ENCODE measurements around the gene RTL10. TPM values are rescaled to one million over a fixed set of nuclear protein-coding genes. Genes with fewer than 3 reads are reported as not detected.

The RTL10 gene
- polyA plus RNA-seq, 2 of the 4 experiments (the other 2 are of a cell fraction): 4.4 to 5.1 TPM

DNA sequence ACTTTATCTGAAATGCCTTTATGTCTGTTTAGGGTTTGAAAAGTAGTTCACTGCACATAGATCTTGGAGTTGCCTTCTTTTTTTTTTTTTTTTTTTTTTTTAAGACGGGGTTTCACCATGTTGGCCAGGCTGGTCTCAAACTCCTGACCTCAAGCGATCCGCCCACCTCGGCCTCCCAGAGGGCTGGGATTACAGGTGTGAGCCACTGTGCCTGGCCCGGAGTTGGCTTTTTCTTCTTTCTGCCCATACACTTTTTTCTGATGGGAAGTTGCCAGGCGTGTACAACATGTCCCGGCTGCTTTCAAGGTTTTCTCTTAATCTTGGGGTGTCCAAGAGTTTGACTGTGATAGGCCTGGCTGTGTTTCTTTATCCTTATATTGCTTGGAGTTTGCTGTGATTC is 12.9 kb upstream of the RTL10 start:
- ChIA-PET CTCF (interaction anchor here (0.8 to 1.8 kb wide), 3 partner anchors 12 to 137 kb away, joined by 3 to 8 read pairs (median 3); no protein-coding TSS in a partner anchor), POLR2A (no interaction called here)
- Histone ChIP-seq H3K4me2 (no peak overlapping the region), H3K9me3 (no peaks in the 10 kb centered on the region), H3K4me1 (no peaks in the 10 kb centered on the region), H3K27ac (no peak overlapping the region), H3K4me3 (no peak overlapping the region)
- ATAC-seq (no peak), DNase-seq (ENCODE audit: low read depth in 1 of 2, low spot score in 1 of 2) (no peak), FAIRE-seq (no peak)
- WGBS (ENCODE audit: missing lambda C conversion rate): 79% methylated on average over 7 of the region's 7 CpGs
- no peak for TF ChIP-seq RAD21 (conservative IDR thresholded peaks at IDR 0.05 in 1 of 2, IDR thresholded peaks at IDR 0.05 in 1 of 2)
- TF ChIP-seq, protein P1, sequence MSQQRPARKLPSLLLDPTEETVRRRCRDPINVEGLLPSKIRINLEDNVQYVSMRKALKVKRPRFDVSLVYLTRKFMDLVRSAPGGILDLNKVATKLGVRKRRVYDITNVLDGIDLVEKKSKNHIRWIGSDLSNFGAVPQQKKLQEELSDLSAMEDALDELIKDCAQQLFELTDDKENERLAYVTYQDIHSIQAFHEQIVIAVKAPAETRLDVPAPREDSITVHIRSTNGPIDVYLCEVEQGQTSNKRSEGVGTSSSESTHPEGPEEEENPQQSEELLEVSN (IDR thresholded peaks at IDR 0.05; ENCODE audit: borderline replicate concordance, low read depth): no peak
- TF ChIP-seq POLR2A (IDR thresholded peaks at IDR 0.05; ENCODE audit: low read length): no peak
- no peak for TF ChIP-seq MAFK (IDR thresholded peaks at IDR 0.05; ENCODE audit: partially characterized antibody)
- no peak for TF ChIP-seq JUN (IDR thresholded peaks at IDR 0.05)
- no peak for TF ChIP-seq TFCP2L1 (CRISPR knock-in tag; IDR thresholded peaks at IDR 0.05)
- TF ChIP-seq SREBF2 (IDR thresholded peaks at IDR 0.05): no peak
- TF ChIP-seq ELK1 (IDR thresholded peaks at IDR 0.05; ENCODE audit: low read depth, low read length): no peak
- no peak for TF ChIP-seq TP53 (CRISPR knock-in tag; IDR thresholded peaks at IDR 0.05)
- no peak for TF ChIP-seq POLR2AphosphoS2 (conservative IDR thresholded peaks at IDR 0.05; ENCODE audit: low read length)
- TF ChIP-seq RARB (CRISPR knock-in tag; IDR thresholded peaks at IDR 0.05): no peak
- no peak for TF ChIP-seq EHMT2 (IDR thresholded peaks at IDR 0.05; ENCODE audit: low read depth)
- no peak for TF ChIP-seq FOSL2 (IDR thresholded peaks at IDR 0.05)
- TF ChIP-seq FOSL2 (CRISPR knock-in tag; IDR thresholded peaks at IDR 0.05): no peak
- no peak for TF ChIP-seq CHD2 (IDR thresholded peaks at IDR 0.05; ENCODE audit: low read length, partially characterized antibody)
- TF ChIP-seq, protein P2, sequence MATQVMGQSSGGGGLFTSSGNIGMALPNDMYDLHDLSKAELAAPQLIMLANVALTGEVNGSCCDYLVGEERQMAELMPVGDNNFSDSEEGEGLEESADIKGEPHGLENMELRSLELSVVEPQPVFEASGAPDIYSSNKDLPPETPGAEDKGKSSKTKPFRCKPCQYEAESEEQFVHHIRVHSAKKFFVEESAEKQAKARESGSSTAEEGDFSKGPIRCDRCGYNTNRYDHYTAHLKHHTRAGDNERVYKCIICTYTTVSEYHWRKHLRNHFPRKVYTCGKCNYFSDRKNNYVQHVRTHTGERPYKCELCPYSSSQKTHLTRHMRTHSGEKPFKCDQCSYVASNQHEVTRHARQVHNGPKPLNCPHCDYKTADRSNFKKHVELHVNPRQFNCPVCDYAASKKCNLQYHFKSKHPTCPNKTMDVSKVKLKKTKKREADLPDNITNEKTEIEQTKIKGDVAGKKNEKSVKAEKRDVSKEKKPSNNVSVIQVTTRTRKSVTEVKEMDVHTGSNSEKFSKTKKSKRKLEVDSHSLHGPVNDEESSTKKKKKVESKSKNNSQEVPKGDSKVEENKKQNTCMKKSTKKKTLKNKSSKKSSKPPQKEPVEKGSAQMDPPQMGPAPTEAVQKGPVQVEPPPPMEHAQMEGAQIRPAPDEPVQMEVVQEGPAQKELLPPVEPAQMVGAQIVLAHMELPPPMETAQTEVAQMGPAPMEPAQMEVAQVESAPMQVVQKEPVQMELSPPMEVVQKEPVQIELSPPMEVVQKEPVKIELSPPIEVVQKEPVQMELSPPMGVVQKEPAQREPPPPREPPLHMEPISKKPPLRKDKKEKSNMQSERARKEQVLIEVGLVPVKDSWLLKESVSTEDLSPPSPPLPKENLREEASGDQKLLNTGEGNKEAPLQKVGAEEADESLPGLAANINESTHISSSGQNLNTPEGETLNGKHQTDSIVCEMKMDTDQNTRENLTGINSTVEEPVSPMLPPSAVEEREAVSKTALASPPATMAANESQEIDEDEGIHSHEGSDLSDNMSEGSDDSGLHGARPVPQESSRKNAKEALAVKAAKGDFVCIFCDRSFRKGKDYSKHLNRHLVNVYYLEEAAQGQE (IDR thresholded peaks at IDR 0.05): no peak
- TF ChIP-seq HOXB13 (CRISPR knock-in tag; IDR thresholded peaks at IDR 0.05; ENCODE audit: low read depth): no peak
- no peak for TF ChIP-seq FOXS1 (CRISPR knock-in tag; IDR thresholded peaks at IDR 0.05)
- TF ChIP-seq ESRRA (IDR thresholded peaks at IDR 0.05; ENCODE audit: borderline replicate concordance, low read length): no peak
- TF ChIP-seq JUNB (IDR thresholded peaks at IDR 0.05): no peak
- no peak for TF ChIP-seq MYC (IDR thresholded peaks at IDR 0.05; ENCODE audit: borderline replicate concordance, low read length)

- DNase-seq (ENCODE audit: low read depth in 1 of 2, low spot score in 1 of 2) (no peak), FAIRE-seq (no peak), ATAC-seq (no peak)
- H3K9me3 ChIP-seq: no peaks in the 10 kb centered on the region
- H3K4me3 ChIP-seq: no peak overlapping the region
- ChIA-PET CTCF (interaction anchor here (0.6 to 1.8 kb wide), 5 partner anchors 11 to 193 kb away, joined by 3 to 8 read pairs (median 4); partner anchors contain the start of genes GNB1L and RTL10), POLR2A (interaction anchor here (1.0 kb wide), 1 partner anchor 11 kb away, joined by 4 read pairs; no protein-coding TSS in a partner anchor)
- no peak overlapping the region for H3K27ac ChIP-seq
- H3K4me2 ChIP-seq: no peak overlapping the region
- 88% methylated on average over 3 of the region's 3 CpGs for WGBS (ENCODE audit: missing lambda C conversion rate)
- H3K4me1 ChIP-seq: no peaks in the 10 kb centered on the region
- TF ChIP-seq POLR2AphosphoS2 (conservative IDR thresholded peaks at IDR 0.05; ENCODE audit: low read length): no peak
- no peak for TF ChIP-seq FOXS1 (CRISPR knock-in tag; IDR thresholded peaks at IDR 0.05)
- TF ChIP-seq, protein P3, sequence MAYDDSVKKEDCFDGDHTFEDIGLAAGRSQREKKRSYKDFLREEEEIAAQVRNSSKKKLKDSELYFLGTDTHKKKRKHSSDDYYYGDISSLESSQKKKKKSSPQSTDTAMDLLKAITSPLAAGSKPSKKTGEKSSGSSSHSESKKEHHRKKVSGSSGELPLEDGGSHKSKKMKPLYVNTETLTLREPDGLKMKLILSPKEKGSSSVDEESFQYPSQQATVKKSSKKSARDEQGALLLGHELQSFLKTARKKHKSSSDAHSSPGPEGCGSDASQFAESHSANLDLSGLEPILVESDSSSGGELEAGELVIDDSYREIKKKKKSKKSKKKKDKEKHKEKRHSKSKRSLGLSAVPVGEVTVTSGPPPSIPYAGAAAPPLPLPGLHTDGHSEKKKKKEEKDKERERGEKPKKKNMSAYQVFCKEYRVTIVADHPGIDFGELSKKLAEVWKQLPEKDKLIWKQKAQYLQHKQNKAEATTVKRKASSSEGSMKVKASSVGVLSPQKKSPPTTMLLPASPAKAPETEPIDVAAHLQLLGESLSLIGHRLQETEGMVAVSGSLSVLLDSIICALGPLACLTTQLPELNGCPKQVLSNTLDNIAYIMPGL (CRISPR knock-in tag; IDR thresholded peaks at IDR 0.05; ENCODE audit: borderline replicate concordance): no peak
- TF ChIP-seq, protein P1 (IDR thresholded peaks at IDR 0.05; ENCODE audit: borderline replicate concordance, low read depth): no peak
- TF ChIP-seq, protein P4, sequence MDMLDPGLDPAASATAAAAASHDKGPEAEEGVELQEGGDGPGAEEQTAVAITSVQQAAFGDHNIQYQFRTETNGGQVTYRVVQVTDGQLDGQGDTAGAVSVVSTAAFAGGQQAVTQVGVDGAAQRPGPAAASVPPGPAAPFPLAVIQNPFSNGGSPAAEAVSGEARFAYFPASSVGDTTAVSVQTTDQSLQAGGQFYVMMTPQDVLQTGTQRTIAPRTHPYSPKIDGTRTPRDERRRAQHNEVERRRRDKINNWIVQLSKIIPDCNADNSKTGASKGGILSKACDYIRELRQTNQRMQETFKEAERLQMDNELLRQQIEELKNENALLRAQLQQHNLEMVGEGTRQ (IDR thresholded peaks at IDR 0.05): no peak
- TF ChIP-seq MAX (IDR thresholded peaks at IDR 0.05): no peak
- no peak for TF ChIP-seq PHF8 (IDR thresholded peaks at IDR 0.05; ENCODE audit: borderline replicate concordance, low read depth)
- no peak for TF ChIP-seq ZSCAN20 (CRISPR knock-in tag; IDR thresholded peaks at IDR 0.05)
- TF ChIP-seq EP300 (IDR thresholded peaks at IDR 0.05): no peak
- TF ChIP-seq HOXA7 (CRISPR knock-in tag; IDR thresholded peaks at IDR 0.05): no peak
- TF ChIP-seq TP53 (CRISPR knock-in tag; IDR thresholded peaks at IDR 0.05): no peak
- TF ChIP-seq HOXB13 (CRISPR knock-in tag; IDR thresholded peaks at IDR 0.05; ENCODE audit: low read depth): no peak
- no peak for TF ChIP-seq HOXB5 (CRISPR knock-in tag; IDR thresholded peaks at IDR 0.05)
- TF ChIP-seq NPAS2 (CRISPR knock-in tag; IDR thresholded peaks at IDR 0.05; ENCODE audit: borderline replicate concordance): no peak
Observed at GRCh38 chr22:19866665-19867009, 12.0 kb upstream of the RTL10 start.
